Thymus (tissue), 11 donors: ENCODE measurements around the gene PPP1R14B. TPM values are rescaled to one million over a fixed set of nuclear protein-coding genes. Genes with fewer than 3 reads are reported as not detected.

Experiments
- DNase-seq, 9 donors: peaks; one replicate each; pipeline ENCODE4 v3.0.0-alpha.2; 2013; ENCODE audit warnings: low spot score in 9 of 9, low read depth in 6 of 9, missing footprints in 1 of 9
- H3K27ac ChIP-seq, 2 donors: one replicate each; pipeline ENCODE4 v1.5.1; 2013; ENCODE audit warnings: control low read depth in 1 of 2, low read depth in 1 of 2, low read length in 1 of 2, mild to moderate bottlenecking in 1 of 2, moderate library complexity in 1 of 2
- H3K27me3 ChIP-seq, 2 donors: one replicate each; pipeline ENCODE4 v1.5.1; 2013; ENCODE audit warnings: low read length in 1 of 2; ENCODE audit not compliant: control insufficient read depth in 2 of 2, insufficient read depth in 1 of 2
- H3K36me3 ChIP-seq, 2 donors: one replicate each; pipeline ENCODE4 v1.5.1; 2013; ENCODE audit warnings: low read length in 1 of 2, mild to moderate bottlenecking in 1 of 2, moderate library complexity in 1 of 2; ENCODE audit not compliant: control insufficient read depth in 2 of 2, insufficient read depth in 2 of 2
- H3K4me1 ChIP-seq, 2 donors: one replicate each; pipeline ENCODE4 v1.5.1; 2013; ENCODE audit warnings: low read length in 2 of 2; ENCODE audit not compliant: control insufficient read depth in 2 of 2, insufficient read depth in 2 of 2
- H3K4me3 ChIP-seq, 2 donors: one replicate each; pipeline ENCODE4 v1.5.1; 2013; ENCODE audit warnings: low read length in 2 of 2, control low read depth in 1 of 2, mild to moderate bottlenecking in 1 of 2
- H3K9me3 ChIP-seq, 2 donors: one replicate each; pipeline ENCODE4 v1.5.1; 2013; ENCODE audit warnings: low read length in 1 of 2, mild to moderate bottlenecking in 1 of 2; ENCODE audit not compliant: control insufficient read depth in 2 of 2, insufficient read depth in 1 of 2
- WGBS: extraction: QIAGEN DNeasy Blood & Tissue Kit; methylation state at CpG from one replicate; pipeline ENCODE4 v1.1.7; 2013; 5-methylcytosine and 5-hydroxymethylcytosine counted together
- polyA plus RNA-seq: library from polyadenylated mRNA; stranded (reverse); fragments of 200-250 nt; gene quantifications from one replicate; pipeline ENCODE4 v1.2.3, GENCODE V29; 2013
- total RNA-seq: library from RNA; stranded (reverse); fragments of 120-200 nt; gene quantifications from one replicate; pipeline ENCODE4 v1.2.4, GENCODE V29; 2013
- donor health status: healthy.

The PPP1R14B gene
- total and polyA plus RNA-seq, 2 donors = 105 to 106 TPM

- no peak overlapping the region for H3K4me3 ChIP-seq
- peaks cover 4 to 15% of the 10 kb centered on the region in 2 donors for H3K4me1 ChIP-seq
- DNase-seq = no peak
- H3K9me3 ChIP-seq = peaks cover 0 to 1% of the 10 kb centered on the region in 2 donors
- WGBS = 94% methylated on average over 15 of the region's 15 CpGs
- no peak overlapping the region for H3K27ac ChIP-seq
- peaks cover 30 to 38% of the 10 kb centered on the region in 2 donors for H3K36me3 ChIP-seq
- peaks cover 0 to 4% of the 10 kb centered on the region in 2 donors for H3K27me3 ChIP-seq
Observed at GRCh38 chr11:64256300-64256699, 9.6 kb upstream of the PPP1R14B start.

GRCh38 chr11:64255135-64256128 is 8.7 kb upstream of the PPP1R14B start:
- Histone ChIP-seq H3K27ac (no peak overlapping the region), H3K4me3 (no peak overlapping the region), H3K4me1 (peaks cover 10 to 23% of the 10 kb centered on the region in 2 donors), H3K9me3 (peaks cover 1 to 4% of the 10 kb centered on the region in 2 donors), H3K27me3 (peaks cover 0 to 12% of the 10 kb centered on the region in 2 donors), H3K36me3 (peaks cover 30 to 35% of the 10 kb centered on the region in 2 donors)
- no peak for DNase-seq
- 97% methylated on average over 35 of the region's 35 CpGs for WGBS

GRCh38 chr11:64254326-64254725 is 7.6 kb upstream of the PPP1R14B start:
- Histone ChIP-seq H3K36me3 (peaks cover 25 to 32% of the 10 kb centered on the region in 2 donors), H3K4me3 (no peak overlapping the region), H3K9me3 (peaks cover 0 to 8% of the 10 kb centered on the region in 2 donors), H3K4me1 (peaks cover 12 to 34% of the 10 kb centered on the region in 2 donors), H3K27me3 (peaks cover 0 to 16% of the 10 kb centered on the region in 2 donors), H3K27ac (no peak overlapping the region)
- no peak for DNase-seq
- WGBS = 98% methylated on average over 7 of the region's 7 CpGs

- Histone ChIP-seq H3K36me3 (peaks cover 17 to 26% of the 10 kb centered on the region in 2 donors), H3K27ac (no peak overlapping the region), H3K4me3 (no peak overlapping the region), H3K27me3 (peaks cover 0 to 18% of the 10 kb centered on the region in 2 donors), H3K9me3 (peaks cover 0 to 8% of the 10 kb centered on the region in 2 donors), H3K4me1 (peaks cover 12 to 37% of the 10 kb centered on the region in 2 donors)
- 90% methylated on average over 5 of the region's 5 CpGs for WGBS
- no peak for DNase-seq
Observed at GRCh38 chr11:64253481-64253880, 6.7 kb upstream of the PPP1R14B start.

GRCh38 chr11:64253043-64253442 is 6.3 kb upstream of the PPP1R14B start:
- DNase-seq = no peak

GRCh38 chr11:64252003-64252872 is 5.5 kb upstream of the PPP1R14B start:
- Histone ChIP-seq H3K9me3 (peaks cover 0 to 8% of the 10 kb centered on the region in 2 donors), H3K36me3 (peaks cover 16 to 23% of the 10 kb centered on the region in 2 donors), H3K4me1 (peaks cover 17 to 43% of the 10 kb centered on the region in 2 donors), H3K27ac (no peak overlapping the region), H3K4me3 (peak overlapping the region; percentile 52 to 77), H3K27me3 (peaks cover 4 to 30% of the 10 kb centered on the region in 2 donors)
- DNase-seq = peak in 2 of 9 donors; percentile 43 to 44
- WGBS = 8% methylated on average over 23 of the region's 23 CpGs

More at GRCh38 chr11:64253043-64253442, 6.3 kb upstream of the PPP1R14B start:
- H3K9me3 ChIP-seq = peaks cover 0 to 8% of the 10 kb centered on the region in 2 donors
- peaks cover 16 to 23% of the 10 kb centered on the region in 2 donors for H3K36me3 ChIP-seq
- peaks cover 2 to 22% of the 10 kb centered on the region in 2 donors for H3K27me3 ChIP-seq
- H3K27ac ChIP-seq = no peak overlapping the region
- H3K4me3 ChIP-seq = no peak overlapping the region
- WGBS = 87% methylated on average over 8 of the region's 8 CpGs
- H3K4me1 ChIP-seq = peaks cover 12 to 37% of the 10 kb centered on the region in 2 donors

- DNase-seq = no peak
- WGBS = under 1% methylated on average over 18 of the region's 18 CpGs
- Histone ChIP-seq H3K4me3 (peak overlapping the region; percentile 52 to 77), H3K27ac (no peak overlapping the region), H3K27me3 (peaks cover 4 to 34% of the 10 kb centered on the region in 2 donors), H3K9me3 (peaks cover 0 to 8% of the 10 kb centered on the region in 2 donors), H3K4me1 (peaks cover 18 to 49% of the 10 kb centered on the region in 2 donors), H3K36me3 (peaks cover 16 to 23% of the 10 kb centered on the region in 2 donors)
Observed at GRCh38 chr11:64251753-64252002, 4.9 kb upstream of the PPP1R14B start.

GRCh38 chr11:64251016-64251752 is 4.4 kb upstream of the PPP1R14B start, which contains the start of gene PLCB3:
TSS of gene PLCB3 (plus strand) at chr11:64251530. CDS start at chr11:64251650, 120 bp downstream.
- Histone ChIP-seq H3K36me3 (peaks cover 12 to 18% of the 10 kb centered on the region in 2 donors), H3K9me3 (peaks cover 0 to 8% of the 10 kb centered on the region in 2 donors), H3K4me1 (peaks cover 18 to 49% of the 10 kb centered on the region in 2 donors), H3K27ac (no peak within 1 kb of the TSS), H3K27me3 (peaks cover 4 to 34% of the 10 kb centered on the region in 2 donors), H3K4me3 (peak within 1 kb of the TSS; percentile 52 to 77)
- peak in 2 of 9 donors; percentile 54 to 58 for DNase-seq
- WGBS = under 1% methylated on average over 75 of the region's 75 CpGs
